Astrocyte of the spinal cord (primary cell): ENCODE measurements around the gene CCDC170.
A peak's percentile ranks its signal among the peaks of the same experiment; 100 is the strongest.
"Not testable (repeated sequence)": the region's sequence is repeated elsewhere in the genome, so short reads cannot be mapped to it uniquely, and the experiment has no call there.

Experiments
- DNase-seq: peaks from one replicate; pipeline ENCODE4 v3.0.0; 2011; ENCODE audit warnings: low read depth, low spot score
- H3K4me3 ChIP-seq: 2 replicates; pipeline ENCODE4 v1.5.1; 2011; ENCODE audit warnings: low read depth, mild to moderate bottlenecking, low read length, moderate library complexity
- CTCF ChIP-seq: IDR thresholded peaks from 2 replicates; pipeline ENCODE4 v1.5.1; 2012; ENCODE audit warnings: low read depth, mild to moderate bottlenecking, low read length, inconsistent platforms
- in situ Hi-C: cut with HindIII; loops from 2 replicates; pipeline ENCODE4 v1.10.0; 2017; ENCODE audit warnings: low sequenced_read_pairs

The CCDC170 gene

GRCh38 chr6:151514000-151514730 lies 20.3 kb downstream of the CCDC170 start:
- in situ Hi-C loops: no loop called here
- TF ChIP-seq CTCF: no peak
- DNase-seq: no peak
- H3K4me3 ChIP-seq: no peak overlapping the region

- in situ Hi-C loops: not testable (repeated sequence)
These were observed 25.2 kb downstream of the CCDC170 start for GRCh38 chr6:151518992-151519391.

GRCh38 chr6:151523034-151523433 lies 29.2 kb downstream of the CCDC170 start:
- TF ChIP-seq CTCF: no peak
- no peak for DNase-seq
- H3K4me3 ChIP-seq: no peak overlapping the region
- in situ Hi-C loops: no loop called here

More at GRCh38 chr6:151518992-151519391, 25.2 kb downstream of the CCDC170 start:
- not testable (repeated sequence) for DNase-seq, H3K4me3 ChIP-seq

GRCh38 chr6:151524059-151524458 lies 30.2 kb downstream of the CCDC170 start:
- no peak for TF ChIP-seq CTCF
- H3K4me3 ChIP-seq: no peak overlapping the region
- in situ Hi-C loops: no loop called here
- no peak for DNase-seq

GRCh38 chr6:151534576-151534975 lies 40.8 kb downstream of the CCDC170 start:
- in situ Hi-C loops: no loop called here
- no peak overlapping the region for H3K4me3 ChIP-seq
- peak; percentile 91 for DNase-seq
- no peak for TF ChIP-seq CTCF

- in situ Hi-C loops: no loop called here
- TF ChIP-seq CTCF: no peak
- no peak overlapping the region for H3K4me3 ChIP-seq
- DNase-seq: no peak
These were observed 41.8 kb downstream of the CCDC170 start for GRCh38 chr6:151535476-151536187.

- in situ Hi-C loops: no loop called here
- no peak for DNase-seq
- TF ChIP-seq CTCF: no peak
- no peak overlapping the region for H3K4me3 ChIP-seq
These were observed 42.3 kb downstream of the CCDC170 start for GRCh38 chr6:151536188-151536479.
